GM18526 (cell line): ENCODE data around the gene CIBAR2.

Source experiments
- POLR2A ChIP-seq: IDR thresholded peaks from 3 replicates; pipeline ENCODE4 v1.6.1; 2011; ENCODE audit not compliant: insufficient read length; ENCODE audit errors: extremely low read depth

CIBAR2 gene

GRCh38 chr16:85087899-85088569 lies 24.2 kb downstream of the CIBAR2 start:
- no peak for TF ChIP-seq POLR2A

GRCh38 chr16:85086347-85087291 lies 25.7 kb downstream of the CIBAR2 start:
- no peak for TF ChIP-seq POLR2A

- no peak for TF ChIP-seq POLR2A
Measured at GRCh38 chr16:85085721-85086120, 26.6 kb downstream of the CIBAR2 start.

- TF ChIP-seq POLR2A: no peak
Measured at GRCh38 chr16:85084841-85085510, 27.3 kb downstream of the CIBAR2 start.

GRCh38 chr16:85083051-85083639 lies 29.1 kb downstream of the CIBAR2 start:
- TF ChIP-seq POLR2A: no peak

- TF ChIP-seq POLR2A: no peak
Measured at GRCh38 chr16:85082173-85083050, 29.9 kb downstream of the CIBAR2 start.

GRCh38 chr16:85081765-85082164 lies 30.5 kb downstream of the CIBAR2 start:
- TF ChIP-seq POLR2A: no peak

- TF ChIP-seq POLR2A: no peak
Measured at GRCh38 chr16:85081038-85081437, 31.2 kb downstream of the CIBAR2 start.

- no peak for TF ChIP-seq POLR2A
Measured at GRCh38 chr16:85079785-85080570, 32.3 kb downstream of the CIBAR2 start.

- no peak for TF ChIP-seq POLR2A
Measured at GRCh38 chr16:85078952-85079351, 33.3 kb downstream of the CIBAR2 start.

GRCh38 chr16:85078226-85078625 lies 34.0 kb downstream of the CIBAR2 start:
- no peak for TF ChIP-seq POLR2A

GRCh38 chr16:85077576-85078125 lies 34.6 kb downstream of the CIBAR2 start:
- TF ChIP-seq POLR2A: no peak

- no peak for TF ChIP-seq POLR2A
Measured at GRCh38 chr16:85077039-85077438, 35.2 kb downstream of the CIBAR2 start.
